ENCODE data around the gene BACH2.

BACH2 gene

GRCh38 chr6:90025523-90026061 lies 271.1 kb downstream of the BACH2 start:
- peak; percentile 27 to 47 for DNase-seq (ENCODE audit: low spot score in 2 of 2)
- no peak overlapping the region for H3K4me3 ChIP-seq
- no peaks in the 10 kb centered on the region for H3K36me3 ChIP-seq (replicated peaks)
- H3K27me3 ChIP-seq (ENCODE audit: low read depth) = no peaks in the 10 kb centered on the region
- in situ Hi-C loops (cut with MboI; ENCODE audit: low sequenced_read_pairs) = no loop called here
- peaks cover 9% of the 10 kb centered on the region for H3K4me1 ChIP-seq
- H3K9me3 ChIP-seq = no peaks in the 10 kb centered on the region

DNA sequence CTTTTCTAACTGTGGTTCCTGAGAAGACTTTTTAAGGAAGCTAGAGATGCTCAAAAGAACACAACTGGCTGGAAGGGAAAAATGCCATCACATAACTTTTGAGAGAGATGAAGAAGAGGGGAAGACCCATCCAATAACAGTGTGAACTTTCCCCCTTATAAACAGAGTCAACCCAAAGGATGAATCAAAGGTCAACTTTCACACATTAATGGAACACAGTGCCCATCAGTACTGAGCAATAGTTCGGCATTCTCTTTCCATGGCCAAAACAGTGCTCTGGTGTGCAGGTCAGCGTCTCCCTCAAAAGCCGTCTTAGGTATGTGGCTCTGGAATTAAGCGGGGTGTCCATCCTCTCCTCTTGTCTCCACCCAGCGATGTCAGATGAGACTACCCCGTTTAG lies 272.0 kb downstream of the BACH2 start:
- in situ Hi-C loops (cut with MboI; ENCODE audit: low sequenced_read_pairs) = no loop called here
- Histone ChIP-seq H3K4me3 (no peak overlapping the region), H3K36me3 (replicated peaks) (no peaks in the 10 kb centered on the region), H3K27me3 (ENCODE audit: low read depth) (no peaks in the 10 kb centered on the region), H3K4me1 (peaks cover 9% of the 10 kb centered on the region), H3K9me3 (no peaks in the 10 kb centered on the region)
- no peak for DNase-seq (ENCODE audit: low spot score in 2 of 2)

- Histone ChIP-seq H3K9me3 (no peaks in the 10 kb centered on the region), H3K27me3 (ENCODE audit: low read depth) (no peaks in the 10 kb centered on the region), H3K36me3 (replicated peaks) (no peaks in the 10 kb centered on the region), H3K4me1 (peaks cover 9% of the 10 kb centered on the region), H3K4me3 (no peak overlapping the region)
- no peak for DNase-seq (ENCODE audit: low spot score in 2 of 2)
- in situ Hi-C loops (cut with MboI; ENCODE audit: low sequenced_read_pairs) = no loop called here
These were observed 274.9 kb downstream of the BACH2 start for GRCh38 chr6:90021711-90022110.

- no peaks in the 10 kb centered on the region for H3K36me3 ChIP-seq (replicated peaks)
- in situ Hi-C loops (cut with MboI; ENCODE audit: low sequenced_read_pairs) = no loop called here
- no peaks in the 10 kb centered on the region for H3K27me3 ChIP-seq (ENCODE audit: low read depth)
- peaks cover 5% of the 10 kb centered on the region for H3K4me1 ChIP-seq
- H3K4me3 ChIP-seq = no peak overlapping the region
- no peak for DNase-seq (ENCODE audit: low spot score in 2 of 2)
- no peaks in the 10 kb centered on the region for H3K9me3 ChIP-seq
These were observed 275.9 kb downstream of the BACH2 start for GRCh38 chr6:90020746-90021145.

DNA sequence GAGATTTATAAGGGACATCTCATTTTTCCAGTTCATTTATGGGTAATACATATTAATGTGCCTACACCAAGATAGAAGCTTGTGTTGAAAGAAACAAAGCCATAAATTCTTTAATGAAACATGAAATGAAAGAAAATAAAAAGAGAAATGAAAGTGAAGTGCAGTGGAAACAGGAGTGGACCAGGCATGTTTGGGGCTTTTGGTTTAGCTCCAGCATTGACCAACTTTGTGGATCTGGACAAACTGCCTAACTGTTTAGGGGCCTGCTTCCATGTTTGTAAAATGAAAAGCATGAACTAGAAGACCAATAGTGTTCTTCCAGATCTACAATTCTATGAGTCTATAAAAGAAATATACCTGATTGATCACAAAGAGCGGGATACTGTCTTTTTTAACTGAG lies 277.4 kb downstream of the BACH2 start:
- in situ Hi-C loops (cut with MboI; ENCODE audit: low sequenced_read_pairs) = no loop called here
- no peaks in the 10 kb centered on the region for H3K4me1 ChIP-seq
- DNase-seq (ENCODE audit: low spot score in 2 of 2) = no peak
- no peaks in the 10 kb centered on the region for H3K27me3 ChIP-seq (ENCODE audit: low read depth)
- H3K36me3 ChIP-seq (replicated peaks) = no peaks in the 10 kb centered on the region
- H3K4me3 ChIP-seq = no peak overlapping the region
- H3K9me3 ChIP-seq = no peaks in the 10 kb centered on the region

DNA sequence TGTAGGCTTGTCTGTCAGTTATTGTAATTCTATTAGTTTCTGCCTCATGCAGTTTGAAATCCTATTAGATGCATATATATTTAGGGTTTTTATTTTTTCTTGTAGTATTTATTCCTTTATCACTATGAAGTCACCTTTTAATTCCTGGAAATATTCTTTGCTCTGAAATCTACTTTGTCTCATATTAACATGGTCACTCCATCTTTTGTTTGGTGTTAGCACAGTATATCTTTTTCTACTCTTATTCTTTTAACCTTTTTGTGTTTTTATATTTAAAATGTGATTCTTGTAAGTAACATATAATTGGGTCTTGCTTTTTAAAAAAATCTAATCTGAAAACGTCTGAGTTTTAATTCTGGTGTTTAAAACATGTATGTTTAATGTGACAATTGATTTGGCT lies 280.8 kb downstream of the BACH2 start:
- in situ Hi-C loops (cut with MboI; ENCODE audit: low sequenced_read_pairs) = no loop called here
- Histone ChIP-seq H3K4me3 (no peak overlapping the region), H3K27me3 (ENCODE audit: low read depth) (no peaks in the 10 kb centered on the region), H3K9me3 (no peaks in the 10 kb centered on the region), H3K36me3 (replicated peaks) (no peaks in the 10 kb centered on the region), H3K4me1 (no peaks in the 10 kb centered on the region)
- DNase-seq (ENCODE audit: low spot score in 2 of 2) = no peak

- H3K4me3 ChIP-seq = no peak overlapping the region
- DNase-seq (ENCODE audit: low spot score in 2 of 2) = no peak
- in situ Hi-C loops (cut with MboI; ENCODE audit: low sequenced_read_pairs) = no loop called here
- no peaks in the 10 kb centered on the region for H3K4me1 ChIP-seq
- H3K36me3 ChIP-seq (replicated peaks) = no peaks in the 10 kb centered on the region
- H3K9me3 ChIP-seq = no peaks in the 10 kb centered on the region
- H3K27me3 ChIP-seq (ENCODE audit: low read depth) = no peaks in the 10 kb centered on the region
These were observed 287.6 kb downstream of the BACH2 start for GRCh38 chr6:90008908-90009501.

DNA sequence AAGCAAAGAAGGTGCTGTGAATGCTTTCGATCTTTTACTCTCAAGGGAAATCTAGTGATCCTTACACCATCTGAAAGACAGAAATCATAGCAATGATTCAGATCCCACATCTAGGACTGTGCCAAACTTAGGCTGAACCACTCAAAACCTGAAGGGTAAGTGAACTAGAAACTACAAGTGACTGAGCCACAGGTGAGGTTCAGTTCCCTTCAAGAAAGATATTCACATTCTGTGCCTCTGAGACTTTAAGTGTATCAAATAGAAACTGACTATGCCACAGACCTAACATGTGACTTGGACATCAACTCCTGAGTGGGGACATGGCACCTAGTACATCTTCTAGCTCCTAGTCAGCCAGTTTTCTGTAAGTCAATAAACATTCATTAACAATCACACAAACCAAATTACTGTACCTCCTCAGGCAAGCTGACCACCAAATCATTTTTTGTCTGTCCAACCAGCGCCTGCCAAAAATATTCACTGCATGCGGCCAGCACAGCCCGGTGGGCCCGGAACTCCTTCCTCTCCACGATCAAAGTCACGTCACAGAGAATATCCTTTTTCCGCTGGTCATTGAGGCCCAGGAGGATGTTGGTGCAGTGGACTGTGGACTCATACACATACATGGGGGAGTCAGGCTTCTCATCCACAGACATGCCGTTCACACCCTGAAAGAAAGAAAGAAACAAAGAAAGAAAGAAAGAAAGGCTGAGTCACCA lies 288.3 kb downstream of the BACH2 start:
- H3K36me3 ChIP-seq (replicated peaks) = no peaks in the 10 kb centered on the region
- in situ Hi-C loops (cut with MboI; ENCODE audit: low sequenced_read_pairs) = no loop called here
- no peaks in the 10 kb centered on the region for H3K4me1 ChIP-seq
- no peak for DNase-seq (ENCODE audit: low spot score in 2 of 2)
- no peaks in the 10 kb centered on the region for H3K27me3 ChIP-seq (ENCODE audit: low read depth)
- no peak overlapping the region for H3K4me3 ChIP-seq
- no peaks in the 10 kb centered on the region for H3K9me3 ChIP-seq

GRCh38 chr6:90005048-90005827 lies 291.4 kb downstream of the BACH2 start:
- H3K4me1 ChIP-seq = no peaks in the 10 kb centered on the region
- no peaks in the 10 kb centered on the region for H3K36me3 ChIP-seq (replicated peaks)
- no peaks in the 10 kb centered on the region for H3K27me3 ChIP-seq (ENCODE audit: low read depth)
- no peaks in the 10 kb centered on the region for H3K9me3 ChIP-seq
- in situ Hi-C loops (cut with MboI; ENCODE audit: low sequenced_read_pairs) = no loop called here
- no peak overlapping the region for H3K4me3 ChIP-seq
- no peak for DNase-seq (ENCODE audit: low spot score in 2 of 2)

DNA sequence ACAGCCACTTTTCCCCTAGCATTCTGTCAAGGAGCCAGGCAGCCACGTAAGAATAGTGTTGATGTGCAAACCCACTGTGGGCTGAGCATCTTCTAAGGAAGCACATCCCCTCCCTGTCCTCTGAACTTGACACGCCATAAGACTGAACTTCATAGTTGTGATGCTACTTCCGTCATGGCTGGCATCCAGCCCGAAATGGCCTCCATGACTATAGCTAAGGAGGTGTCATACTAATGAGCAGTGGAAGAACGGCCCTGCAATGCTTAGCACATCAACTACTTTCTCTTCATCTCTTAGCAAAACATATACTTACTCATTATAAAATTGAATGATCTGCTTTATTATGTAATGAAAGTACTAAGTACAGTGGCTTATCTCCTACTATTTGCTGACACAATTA lies 292.1 kb downstream of the BACH2 start:
- H3K4me3 ChIP-seq = no peak overlapping the region
- no peaks in the 10 kb centered on the region for H3K36me3 ChIP-seq (replicated peaks)
- no peaks in the 10 kb centered on the region for H3K27me3 ChIP-seq (ENCODE audit: low read depth)
- no peaks in the 10 kb centered on the region for H3K9me3 ChIP-seq
- no peaks in the 10 kb centered on the region for H3K4me1 ChIP-seq
- no peak for DNase-seq (ENCODE audit: low spot score in 2 of 2)
- in situ Hi-C loops (cut with MboI; ENCODE audit: low sequenced_read_pairs) = no loop called here

DNA sequence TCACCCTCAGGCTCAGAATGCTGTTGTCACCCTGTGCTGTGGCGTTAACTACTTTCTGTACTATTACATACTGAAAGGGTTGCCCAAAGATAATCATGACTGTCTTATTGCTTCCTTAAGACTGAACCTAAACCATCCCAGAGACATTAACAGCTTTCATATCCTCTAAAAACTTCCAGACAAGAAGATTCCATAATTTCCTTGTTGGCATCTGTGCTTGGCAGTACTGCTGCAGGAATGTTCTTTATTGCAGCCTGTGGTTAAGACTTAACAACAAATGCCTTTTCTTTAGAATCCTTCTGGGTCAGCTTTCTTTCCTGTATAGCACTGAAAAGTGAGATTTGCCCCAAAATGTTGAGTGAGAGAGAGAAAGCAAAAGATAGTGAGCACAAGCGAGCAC lies 292.7 kb downstream of the BACH2 start:
- H3K4me1 ChIP-seq = no peaks in the 10 kb centered on the region
- in situ Hi-C loops (cut with MboI; ENCODE audit: low sequenced_read_pairs) = no loop called here
- DNase-seq (ENCODE audit: low spot score in 2 of 2) = no peak
- H3K4me3 ChIP-seq = no peak overlapping the region
- no peaks in the 10 kb centered on the region for H3K9me3 ChIP-seq
- no peaks in the 10 kb centered on the region for H3K36me3 ChIP-seq (replicated peaks)
- no peaks in the 10 kb centered on the region for H3K27me3 ChIP-seq (ENCODE audit: low read depth)

- in situ Hi-C loops (cut with MboI; ENCODE audit: low sequenced_read_pairs) = no loop called here
These were observed 293.4 kb downstream of the BACH2 start for GRCh38 chr6:90003069-90003795.

GRCh38 chr6:90000864-90001731 lies 295.5 kb downstream of the BACH2 start:
- no peaks in the 10 kb centered on the region for H3K9me3 ChIP-seq
- in situ Hi-C loops (cut with MboI; ENCODE audit: low sequenced_read_pairs) = no loop called here
- DNase-seq (ENCODE audit: low spot score in 2 of 2) = no peak
- no peaks in the 10 kb centered on the region for H3K27me3 ChIP-seq (ENCODE audit: low read depth)
- no peaks in the 10 kb centered on the region for H3K36me3 ChIP-seq (replicated peaks)
- no peaks in the 10 kb centered on the region for H3K4me1 ChIP-seq
- no peak overlapping the region for H3K4me3 ChIP-seq

More at GRCh38 chr6:90003069-90003795, 293.4 kb downstream of the BACH2 start:
- Histone ChIP-seq H3K4me1 (no peaks in the 10 kb centered on the region), H3K27me3 (ENCODE audit: low read depth) (no peaks in the 10 kb centered on the region), H3K36me3 (replicated peaks) (no peaks in the 10 kb centered on the region), H3K9me3 (no peaks in the 10 kb centered on the region), H3K4me3 (no peak overlapping the region)
- DNase-seq (ENCODE audit: low spot score in 2 of 2) = no peak

Data from HAP-1 (cell line).